Effector CD8-positive, alpha-beta T cell (primary cell): ENCODE measurements around the gene PGLYRP3.
"Not testable (repeated sequence)": the region's sequence is repeated elsewhere in the genome, so short reads cannot be mapped to it uniquely, and the experiment has no call there.

Experiments used
- DNase-seq: peaks from one replicate; lab custom pipeline; 2025; lab: John Stamatoyannopoulos, UW

PGLYRP3 gene

GRCh38 chr1:153348511-153349362 lies 36.0 kb upstream of the PGLYRP3 start, which contains the start of gene PGLYRP4:
Gene PGLYRP4, minus strand, starts transcription at chr1:153348841. Its CDS starts 909 bp downstream, at chr1:153347932.
- no peak for DNase-seq

GRCh38 chr1:153347856-153348255 lies 35.1 kb upstream of the PGLYRP3 start:
- no peak for DNase-seq

- DNase-seq = not testable (repeated sequence)
These were observed 34.3 kb upstream of the PGLYRP3 start for GRCh38 chr1:153347049-153347448.

DNA sequence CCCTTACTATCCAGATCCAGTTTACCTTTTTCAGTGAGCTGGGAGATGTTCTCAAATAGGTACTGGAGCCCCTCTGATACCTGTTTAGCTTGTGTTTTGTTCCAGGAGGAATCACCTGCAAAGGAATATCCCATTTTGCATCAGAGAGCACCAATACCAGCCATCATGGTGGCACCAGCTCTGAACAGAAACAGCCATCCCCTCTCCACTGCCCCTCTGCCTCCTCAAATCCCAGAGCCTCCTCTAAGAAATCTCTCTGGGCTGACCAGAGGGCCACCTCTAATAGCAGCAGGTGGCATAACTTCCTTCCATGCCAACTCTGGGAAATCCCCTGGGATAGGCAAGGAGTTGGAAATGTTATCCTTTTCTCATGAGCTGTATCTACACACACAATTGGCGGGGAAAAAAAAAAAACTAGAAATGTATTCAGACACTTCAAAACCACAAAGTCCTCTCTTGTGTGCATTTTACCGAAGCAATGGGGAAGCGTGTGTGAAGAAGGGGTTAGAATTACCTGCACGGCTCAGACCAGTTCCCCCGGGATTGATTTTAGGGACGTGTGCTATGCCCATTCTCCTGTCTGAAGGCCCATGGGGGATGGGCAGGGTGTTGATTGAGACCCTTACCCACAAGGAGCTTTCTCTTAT lies 33.4 kb upstream of the PGLYRP3 start:
- DNase-seq = no peak

GRCh38 chr1:153345187-153346076 lies 32.7 kb upstream of the PGLYRP3 start:
- DNase-seq = no peak

DNA sequence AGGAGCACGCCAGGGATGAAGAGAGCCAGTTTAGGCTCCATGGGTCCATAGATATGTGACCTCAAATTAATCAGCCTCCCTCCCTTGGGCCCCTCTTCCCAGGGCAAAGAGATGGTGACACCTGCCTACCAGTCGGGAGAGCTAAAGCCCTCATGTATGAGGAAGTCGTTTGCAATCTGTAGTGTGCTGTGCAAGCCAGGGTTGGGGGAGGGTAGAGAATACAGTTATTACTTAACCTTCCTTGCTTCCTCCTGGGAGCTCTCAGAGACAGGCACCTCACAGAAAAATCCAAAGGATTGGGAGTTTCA lies 31.9 kb upstream of the PGLYRP3 start:
- no peak for DNase-seq

DNA sequence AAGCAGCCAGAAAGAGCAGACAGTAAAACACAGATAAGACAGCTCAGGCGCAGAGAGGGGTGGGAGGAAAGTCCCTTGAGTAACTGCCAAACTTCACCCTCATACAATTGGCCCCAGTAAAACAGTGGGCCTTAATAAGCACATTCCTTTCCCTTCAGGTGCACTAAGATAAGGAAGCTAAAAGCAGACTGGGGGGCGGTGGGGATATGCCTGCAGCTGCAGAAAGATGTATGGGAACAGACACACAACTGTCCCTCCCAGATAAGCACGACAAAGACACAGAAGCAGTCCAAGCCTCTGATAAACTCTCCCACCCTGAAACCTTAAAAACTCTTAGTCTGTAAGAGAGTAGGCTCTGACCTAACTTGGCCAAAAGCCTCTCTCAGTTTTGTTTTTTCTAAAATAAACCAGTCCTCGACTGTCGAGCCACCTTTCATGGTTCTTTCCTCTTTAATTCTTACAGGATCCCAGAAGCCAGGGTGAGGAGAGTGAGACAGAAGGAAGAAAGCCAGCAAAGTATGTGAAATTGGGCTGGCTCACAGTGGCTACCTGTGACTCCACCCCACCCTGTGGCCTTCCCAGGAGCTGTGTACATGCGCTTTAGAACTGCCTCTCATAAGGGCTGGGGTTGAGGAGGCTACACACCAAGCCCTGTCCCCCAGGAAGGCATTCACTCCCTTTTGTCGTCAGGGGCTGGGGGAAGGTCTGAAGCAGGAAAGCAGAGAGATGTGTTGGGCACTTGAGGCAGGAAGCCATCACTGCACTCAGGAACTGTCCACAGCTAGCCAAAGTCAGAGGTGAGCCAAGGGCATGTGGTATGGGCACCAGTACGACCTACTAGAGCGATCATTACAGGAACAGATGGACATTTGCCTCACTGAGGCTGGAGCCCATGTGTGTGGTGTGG lies 31.3 kb upstream of the PGLYRP3 start:
- no peak for DNase-seq

GRCh38 chr1:153343040-153343681 lies 30.4 kb upstream of the PGLYRP3 start:
- DNase-seq = no peak

- DNase-seq = no peak
These were observed 29.4 kb upstream of the PGLYRP3 start for GRCh38 chr1:153342178-153342577.

DNA sequence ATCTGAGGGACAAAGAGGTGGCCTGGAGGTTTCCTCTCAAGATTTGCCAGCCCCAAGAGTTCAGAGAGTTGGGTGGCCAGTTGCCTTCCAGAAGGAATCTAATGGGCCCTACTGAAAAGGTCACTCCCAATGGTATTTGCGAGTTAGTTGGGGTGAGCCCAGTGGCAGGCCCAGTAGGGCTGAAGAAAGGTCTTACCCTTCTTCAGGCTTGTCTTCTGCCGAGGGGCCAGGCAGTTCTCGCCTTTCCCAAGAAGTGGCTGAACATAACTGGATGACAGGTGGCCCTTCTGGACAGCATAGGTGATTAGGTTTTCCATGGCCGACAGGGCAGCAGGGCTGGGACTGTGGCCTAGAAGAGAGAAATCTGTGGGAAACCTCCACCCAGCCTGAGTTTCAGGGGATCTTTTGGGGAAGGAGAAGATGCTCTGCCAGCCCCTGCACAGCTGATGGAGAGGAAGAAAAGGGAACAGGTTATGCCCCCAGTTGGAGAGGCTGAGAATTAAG lies 28.7 kb upstream of the PGLYRP3 start:
- DNase-seq = no peak

GRCh38 chr1:153340356-153340755 lies 27.6 kb upstream of the PGLYRP3 start:
- DNase-seq = no peak

DNA sequence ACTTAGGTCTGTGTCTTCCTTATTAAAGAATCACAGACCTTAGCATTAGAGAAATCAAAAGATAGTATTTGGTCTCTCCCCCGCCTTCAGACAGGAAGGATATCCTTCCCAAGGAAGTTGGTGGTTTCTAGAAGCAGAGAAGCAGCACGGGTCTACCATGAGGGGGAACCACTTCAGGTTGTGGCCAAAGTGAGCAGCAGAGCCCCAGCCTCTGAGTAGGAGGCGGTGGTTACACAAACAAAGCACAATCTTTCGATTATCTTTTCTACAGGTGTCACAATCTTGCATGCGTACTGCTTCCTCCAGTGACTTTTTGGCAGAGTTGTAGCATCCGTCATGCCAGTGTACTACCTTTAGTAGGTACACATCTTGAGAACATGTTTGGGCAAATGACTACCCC lies 27.1 kb upstream of the PGLYRP3 start:
- DNase-seq = no peak

DNA sequence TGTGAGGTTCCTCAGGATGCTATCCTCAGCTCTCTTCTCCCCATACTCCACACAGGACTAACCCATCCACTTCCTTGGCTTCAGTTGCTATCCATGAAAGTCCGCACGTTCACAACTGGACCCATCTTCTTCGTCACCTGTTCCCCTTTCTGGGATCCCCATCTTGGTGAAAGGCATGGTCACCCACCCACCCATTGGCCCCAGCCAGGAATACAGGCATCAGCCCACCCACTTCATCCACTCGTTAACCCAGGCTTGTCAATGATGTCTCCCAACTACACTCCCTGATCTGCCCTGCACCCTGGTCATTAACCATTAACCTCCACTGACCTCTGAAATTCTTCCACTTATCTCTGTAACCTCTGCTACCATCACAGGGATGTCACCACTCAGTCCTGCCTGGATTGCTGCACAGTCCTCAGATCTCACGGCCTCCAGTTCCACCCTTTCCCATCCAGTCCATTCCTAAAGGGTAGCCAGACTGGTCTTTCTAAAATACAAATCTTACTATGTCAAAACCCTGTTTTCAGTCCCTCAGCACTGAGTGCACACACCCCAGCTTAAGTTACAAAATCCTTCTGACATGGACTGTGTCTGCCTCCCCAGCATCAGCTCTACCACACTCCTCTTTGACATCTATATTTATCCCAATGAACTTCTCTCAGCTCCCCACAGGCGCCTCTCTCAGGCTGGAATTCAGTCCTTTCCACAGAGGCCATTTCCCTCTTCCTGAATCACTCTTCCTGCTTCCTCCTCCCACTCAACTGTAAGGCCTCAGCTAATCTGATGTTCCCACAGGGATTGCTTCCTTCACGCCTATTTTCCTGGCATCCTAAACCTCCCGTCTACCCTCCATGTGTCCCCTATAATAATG lies 25.5 kb upstream of the PGLYRP3 start:
- DNase-seq = no peak

DNA sequence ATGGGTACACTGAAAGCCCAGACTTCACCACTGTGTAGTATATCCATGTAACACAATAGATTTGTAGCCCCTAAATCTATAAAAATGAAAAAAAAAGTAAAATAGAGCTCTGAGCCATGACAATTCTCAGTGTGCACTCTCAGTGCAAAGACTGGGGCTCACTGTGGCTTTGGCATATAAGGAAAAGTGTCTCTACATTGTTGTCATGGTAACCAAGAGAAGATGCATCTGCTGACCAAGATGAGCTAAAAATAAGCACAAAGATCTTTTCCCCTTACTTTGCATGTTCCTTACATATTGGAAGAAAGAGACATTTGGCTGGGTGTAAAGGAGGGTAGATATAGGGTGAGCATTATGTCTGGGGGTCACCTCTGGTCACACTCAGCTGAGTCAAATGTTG lies 23.9 kb upstream of the PGLYRP3 start:
- no peak for DNase-seq

DNA sequence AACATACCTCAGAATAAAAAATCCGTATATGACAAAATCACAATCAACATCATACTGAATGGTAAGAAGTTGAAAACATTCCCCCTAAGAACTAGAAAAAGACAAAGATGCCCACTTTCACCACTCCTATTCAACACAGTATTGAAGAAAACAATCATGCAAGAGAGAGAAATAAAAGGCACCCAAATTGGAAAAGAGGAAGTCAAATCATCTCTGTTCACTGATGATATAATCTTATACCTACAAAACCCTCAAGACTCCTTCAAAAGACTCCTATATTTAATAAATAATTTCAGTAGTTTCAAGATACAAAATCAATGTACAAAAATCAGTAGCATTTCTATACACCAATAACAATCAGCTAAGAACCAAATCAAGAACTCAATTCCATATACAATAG lies 21.1 kb upstream of the PGLYRP3 start:
- no peak for DNase-seq

DNA sequence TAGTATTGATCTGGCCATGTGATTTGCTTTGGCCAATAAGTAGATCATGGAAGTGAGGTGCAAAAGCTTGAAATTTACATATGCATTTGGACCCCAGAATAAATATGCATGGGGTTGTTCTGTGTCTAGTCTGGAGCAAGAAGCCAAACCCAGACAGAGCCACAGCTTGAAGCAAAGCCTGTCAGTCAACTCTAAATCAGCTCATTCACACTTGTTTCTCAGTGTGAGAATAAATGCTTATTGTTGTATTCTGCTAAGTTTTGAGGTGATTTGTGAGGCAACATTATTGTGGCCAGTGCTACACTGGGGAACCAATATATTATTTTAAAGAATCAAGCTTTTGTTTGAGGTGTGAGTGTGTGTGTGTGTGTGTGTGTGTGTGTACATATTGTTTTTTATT lies 12.2 kb upstream of the PGLYRP3 start:
- no peak for DNase-seq

DNA sequence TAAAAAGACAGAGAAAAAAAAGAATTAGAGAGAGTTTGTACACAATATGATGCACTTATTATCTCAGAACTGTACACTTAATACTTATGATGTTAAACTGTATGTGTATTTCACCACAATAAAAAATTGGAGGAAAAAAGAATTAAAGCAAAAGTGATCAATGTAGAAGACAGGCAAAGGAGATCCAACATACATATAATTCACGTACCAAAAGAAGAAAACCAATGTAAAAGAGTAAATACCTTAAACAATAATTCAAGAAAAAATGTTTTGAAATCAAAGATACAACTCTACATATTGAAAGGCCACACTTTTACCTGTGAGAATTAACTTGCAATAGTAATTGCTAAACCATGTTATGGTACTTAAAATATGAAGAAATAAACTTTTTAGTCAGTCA lies 9.8 kb upstream of the PGLYRP3 start:
- no peak for DNase-seq

DNA sequence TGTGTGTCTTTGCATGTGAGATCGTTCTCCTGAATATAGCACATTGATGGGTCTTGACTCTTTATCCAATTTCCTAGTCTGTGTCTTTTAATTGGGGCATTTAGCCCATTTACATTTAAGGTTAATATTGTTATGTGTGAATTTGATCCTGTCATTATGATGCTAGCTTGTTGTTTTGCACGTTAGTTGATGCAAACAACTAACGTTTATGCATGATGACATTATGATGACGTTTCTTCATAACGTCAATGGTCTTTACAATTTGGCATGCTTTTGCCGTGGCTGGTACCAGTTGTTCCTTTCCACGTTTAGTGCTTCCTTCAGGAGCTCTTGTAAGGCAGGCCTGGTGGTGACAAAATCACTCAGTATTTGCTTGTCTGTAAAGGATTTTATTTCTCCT lies 5.4 kb upstream of the PGLYRP3 start:
- not testable (repeated sequence) for DNase-seq

GRCh38 chr1:153316013-153316412 lies 3.3 kb upstream of the PGLYRP3 start:
- not testable (repeated sequence) for DNase-seq

GRCh38 chr1:153314388-153314787 lies 1.6 kb upstream of the PGLYRP3 start:
- DNase-seq = not testable (repeated sequence)
